GM23248 (cell line): ENCODE measurements around the gene LPAR2.

Experiments
- EZH2 ChIP-seq: fragments of 200-600 bp; sonication (generic); IDR thresholded peaks from 2 replicates; pipeline ENCODE4 v1.6.1; 2018; ENCODE audit warnings: antibody characterized with exemption, mild to moderate bottlenecking; ENCODE audit not compliant: insufficient read depth, poor library complexity, severe bottlenecking
- EZH2phosphoT487 ChIP-seq: fragments of 200-600 bp; sonication (generic); IDR thresholded peaks from 2 replicates; pipeline ENCODE4 v1.6.1; 2018; ENCODE audit warnings: antibody characterized with exemption, moderate library complexity, mild to moderate bottlenecking, low read depth; ENCODE audit not compliant: insufficient read depth

GRCh38 chr19:19643158-19644053, 15.4 kb upstream of the LPAR2 start, which contains the start of gene GMIP:
- TF ChIP-seq EZH2 (no peak), EZH2phosphoT487 (no peak)
